GM12874 (cell line): ENCODE results near the gene CLEC11A.

Experiments
- TF ChIP-seq, protein P1 (sequence below): IDR thresholded peaks from 2 replicates; pipeline ENCODE4 v1.5.1; 2011; ENCODE audit warnings: low read depth, mild to moderate bottlenecking, control low read depth, low read length, moderate library complexity; ENCODE audit not compliant: insufficient read depth

The CLEC11A gene, protein sequence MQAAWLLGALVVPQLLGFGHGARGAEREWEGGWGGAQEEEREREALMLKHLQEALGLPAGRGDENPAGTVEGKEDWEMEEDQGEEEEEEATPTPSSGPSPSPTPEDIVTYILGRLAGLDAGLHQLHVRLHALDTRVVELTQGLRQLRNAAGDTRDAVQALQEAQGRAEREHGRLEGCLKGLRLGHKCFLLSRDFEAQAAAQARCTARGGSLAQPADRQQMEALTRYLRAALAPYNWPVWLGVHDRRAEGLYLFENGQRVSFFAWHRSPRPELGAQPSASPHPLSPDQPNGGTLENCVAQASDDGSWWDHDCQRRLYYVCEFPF

DNA sequence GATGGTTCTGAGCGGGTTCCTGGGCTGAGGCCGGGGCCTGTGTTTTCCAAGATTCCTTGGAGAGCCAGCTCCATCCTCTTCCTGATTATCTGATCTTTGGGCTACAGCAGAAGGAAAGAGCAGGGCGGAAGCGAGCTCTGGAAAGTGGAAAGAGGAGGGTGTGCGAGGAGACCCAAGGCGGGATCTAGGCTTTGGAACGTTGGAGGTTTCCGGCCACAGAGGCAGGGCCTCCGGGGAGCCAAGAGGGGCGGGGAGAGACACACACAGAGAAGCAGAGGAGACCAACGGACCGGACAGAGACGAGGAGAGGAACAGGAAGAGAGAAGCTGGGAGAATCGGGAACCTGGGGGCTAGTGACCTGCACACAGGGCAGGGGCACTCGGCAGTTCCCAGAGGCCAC, at the start of gene CLEC11A:
CLEC11A (plus strand) TSS at position 296 of the 400 bp plus-strand sequence. CDS start 162 bp downstream, outside the sequence.
- TF ChIP-seq, protein P1, sequence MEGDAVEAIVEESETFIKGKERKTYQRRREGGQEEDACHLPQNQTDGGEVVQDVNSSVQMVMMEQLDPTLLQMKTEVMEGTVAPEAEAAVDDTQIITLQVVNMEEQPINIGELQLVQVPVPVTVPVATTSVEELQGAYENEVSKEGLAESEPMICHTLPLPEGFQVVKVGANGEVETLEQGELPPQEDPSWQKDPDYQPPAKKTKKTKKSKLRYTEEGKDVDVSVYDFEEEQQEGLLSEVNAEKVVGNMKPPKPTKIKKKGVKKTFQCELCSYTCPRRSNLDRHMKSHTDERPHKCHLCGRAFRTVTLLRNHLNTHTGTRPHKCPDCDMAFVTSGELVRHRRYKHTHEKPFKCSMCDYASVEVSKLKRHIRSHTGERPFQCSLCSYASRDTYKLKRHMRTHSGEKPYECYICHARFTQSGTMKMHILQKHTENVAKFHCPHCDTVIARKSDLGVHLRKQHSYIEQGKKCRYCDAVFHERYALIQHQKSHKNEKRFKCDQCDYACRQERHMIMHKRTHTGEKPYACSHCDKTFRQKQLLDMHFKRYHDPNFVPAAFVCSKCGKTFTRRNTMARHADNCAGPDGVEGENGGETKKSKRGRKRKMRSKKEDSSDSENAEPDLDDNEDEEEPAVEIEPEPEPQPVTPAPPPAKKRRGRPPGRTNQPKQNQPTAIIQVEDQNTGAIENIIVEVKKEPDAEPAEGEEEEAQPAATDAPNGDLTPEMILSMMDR, result no peak

DNA sequence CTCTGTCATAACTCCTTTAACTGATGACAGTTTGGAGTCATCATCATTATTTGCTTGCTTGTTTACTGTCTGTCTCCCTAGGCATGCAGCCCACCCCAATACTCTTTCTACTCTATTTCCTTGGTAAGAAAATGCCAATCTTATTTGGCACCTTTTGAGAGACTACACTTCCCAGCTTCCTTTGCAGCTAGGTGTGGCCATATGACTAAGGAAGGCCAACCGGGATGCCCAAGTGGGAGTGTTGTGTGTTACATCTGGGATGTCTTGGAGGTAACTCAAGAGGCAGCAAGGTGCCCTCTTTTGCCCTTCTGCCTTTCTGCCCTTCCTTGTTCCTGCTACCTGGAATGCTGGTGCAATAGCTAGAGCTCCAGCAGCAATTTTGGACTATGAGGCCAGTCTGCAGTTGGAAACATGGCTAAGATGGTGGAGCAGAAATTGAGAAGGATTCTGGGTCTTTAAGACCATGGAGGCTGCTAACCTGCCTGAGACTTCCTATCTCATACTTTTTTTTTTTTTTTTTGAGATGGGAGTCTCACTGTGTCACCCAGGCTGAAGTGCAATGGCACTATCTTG, 46.5 kb upstream of the CLEC11A start:
- TF ChIP-seq, protein P1, result no peak

DNA sequence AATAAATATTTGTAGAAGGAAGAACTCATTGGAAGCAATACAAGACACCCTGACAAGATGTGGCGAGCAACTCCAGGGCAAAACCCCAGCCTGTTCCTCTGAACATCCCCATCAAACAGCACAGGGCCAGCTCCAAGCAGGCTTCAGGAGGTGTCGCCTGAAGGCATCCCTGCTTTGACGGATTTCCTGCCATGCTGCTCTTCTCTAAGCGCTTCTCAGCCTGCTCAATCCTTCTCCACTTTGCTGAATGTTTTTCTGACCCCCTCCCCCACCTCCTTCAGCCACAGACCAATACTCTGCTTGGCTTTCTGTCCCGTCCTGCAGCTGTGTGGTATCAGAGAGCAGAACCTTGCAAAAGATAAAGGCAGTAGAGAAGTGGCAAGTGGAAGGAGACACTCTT, 45.5 kb upstream of the CLEC11A start:
- TF ChIP-seq, protein P1, result no peak

DNA sequence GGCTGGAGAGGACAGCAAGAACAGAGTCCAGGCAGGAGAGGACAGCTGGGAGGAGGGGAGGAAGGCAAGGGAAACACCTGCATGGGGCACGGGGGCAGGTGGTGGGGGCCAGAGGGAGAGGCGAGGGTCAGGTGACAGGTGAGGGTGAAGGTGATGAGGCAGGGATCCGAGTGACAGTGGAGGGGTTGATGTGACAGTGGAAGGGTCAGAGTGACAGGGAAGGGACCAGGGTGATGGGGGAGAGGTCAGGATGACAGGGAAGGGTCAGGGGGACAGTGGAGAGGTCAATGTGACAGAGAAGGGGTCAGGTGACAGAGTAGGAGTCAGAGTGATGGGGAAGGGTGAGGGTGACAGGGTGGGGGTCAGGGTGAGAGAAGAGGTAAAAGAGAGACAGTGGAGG, 44.8 kb upstream of the CLEC11A start:
- TF ChIP-seq, protein P1, result no peak

DNA sequence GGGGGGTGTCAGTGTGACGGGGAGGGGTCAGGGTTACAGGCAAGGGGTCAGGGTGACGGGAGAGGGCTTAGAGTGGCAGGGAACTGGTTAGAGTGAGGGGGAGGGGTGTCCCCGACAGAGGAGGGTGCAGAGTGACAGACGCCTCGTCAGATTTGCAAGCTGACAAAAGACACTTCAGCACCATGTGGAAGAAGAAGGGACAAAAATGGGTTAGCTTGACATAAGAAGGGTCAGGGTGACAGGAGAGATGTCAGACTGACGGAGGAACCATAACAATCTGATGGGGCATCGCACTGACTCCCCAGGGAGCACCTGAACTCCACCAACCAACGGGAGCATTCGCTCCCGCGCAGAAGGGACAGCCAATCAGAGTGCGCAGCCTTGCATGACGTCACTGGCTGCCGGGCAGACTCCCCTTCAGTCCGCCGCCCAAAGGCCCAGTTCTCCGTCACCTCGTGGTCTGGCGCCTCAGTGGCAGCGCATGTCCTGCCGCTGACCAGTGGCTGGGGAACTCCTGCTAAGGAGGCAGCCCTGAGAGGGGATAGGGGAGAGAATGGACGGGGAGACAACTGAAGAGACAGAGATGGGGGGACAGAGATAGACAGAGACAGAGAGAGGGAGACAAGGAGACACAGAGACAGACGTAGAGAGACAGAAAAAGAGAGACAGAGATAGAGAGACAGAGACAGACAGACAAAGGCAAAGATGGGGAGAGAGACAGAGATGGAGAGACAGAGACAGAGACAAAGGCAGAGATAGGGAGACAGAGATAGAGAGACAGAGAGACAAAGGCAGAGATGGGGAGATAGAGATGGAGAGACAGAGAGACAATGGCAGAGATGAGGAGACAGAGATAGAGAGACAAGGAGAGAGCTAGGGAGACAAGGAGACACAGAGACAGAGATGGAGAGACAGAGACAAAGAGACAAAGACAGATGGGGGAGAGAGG, 43.7 kb upstream of the CLEC11A start:
- TF ChIP-seq, protein P1, result no peak

DNA sequence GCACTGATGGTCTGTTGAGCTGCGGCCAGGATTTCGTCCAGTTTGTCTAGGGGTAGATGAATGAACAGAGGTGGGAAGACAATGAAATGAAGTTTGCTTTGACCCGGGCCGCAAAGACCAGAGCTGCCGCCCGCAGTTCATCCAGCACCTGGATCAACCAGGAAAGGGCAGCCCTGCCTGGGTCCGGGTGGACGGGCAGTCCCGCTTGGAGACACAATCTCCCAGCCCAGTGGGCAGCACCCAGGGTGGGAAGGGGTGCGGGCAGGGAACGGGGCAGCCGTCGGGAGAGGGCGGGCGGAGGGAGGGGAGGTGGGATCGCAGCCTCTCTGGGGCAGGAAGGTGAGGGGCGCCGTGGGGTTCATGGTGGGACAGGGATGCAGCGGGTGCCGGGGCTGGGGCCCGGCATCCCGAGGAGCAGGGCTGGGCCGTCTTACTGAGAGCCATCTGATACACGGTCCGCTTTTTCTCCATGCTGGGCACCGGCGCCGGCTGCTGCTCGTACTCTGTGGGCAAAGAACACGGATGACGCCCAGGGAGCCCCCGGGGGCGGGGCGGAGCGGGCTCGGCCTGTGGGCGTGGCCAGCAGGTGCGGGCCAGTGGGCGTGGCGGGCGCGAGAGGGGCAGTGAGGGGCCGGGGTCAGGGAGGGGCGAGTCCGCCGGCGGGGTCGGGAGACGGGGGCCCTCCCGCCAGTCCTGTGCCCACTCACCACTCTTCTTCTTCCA, 36.7 kb upstream of the CLEC11A start:
- TF ChIP-seq, protein P1, result no peak
